ENCODE data around the gene HMGXB4. TPM values are rescaled to one million over a fixed set of nuclear protein-coding genes. Genes with fewer than 3 reads are reported as not detected.

Gene HMGXB4
- total RNA-seq, 1 experiment from 2014 or later, result 11.0 TPM

DNA sequence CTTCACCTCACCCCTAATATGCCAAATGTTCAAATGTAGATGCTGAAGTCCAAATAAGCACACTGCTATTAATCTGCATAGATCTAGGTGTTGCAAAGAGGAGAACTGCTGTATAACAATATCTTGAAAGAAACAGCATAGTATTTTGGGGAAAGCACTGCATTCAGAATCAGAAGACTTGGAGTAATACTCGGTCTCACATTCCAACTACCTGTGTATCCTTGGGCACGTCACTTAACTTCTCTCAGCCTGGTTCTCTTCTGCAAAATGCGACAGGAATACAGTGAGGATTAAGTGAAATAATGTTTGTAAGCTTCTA lies 332 bp upstream of the HMGXB4 start:
- no peak for DNase-seq (ENCODE audit: low read depth)

DNA sequence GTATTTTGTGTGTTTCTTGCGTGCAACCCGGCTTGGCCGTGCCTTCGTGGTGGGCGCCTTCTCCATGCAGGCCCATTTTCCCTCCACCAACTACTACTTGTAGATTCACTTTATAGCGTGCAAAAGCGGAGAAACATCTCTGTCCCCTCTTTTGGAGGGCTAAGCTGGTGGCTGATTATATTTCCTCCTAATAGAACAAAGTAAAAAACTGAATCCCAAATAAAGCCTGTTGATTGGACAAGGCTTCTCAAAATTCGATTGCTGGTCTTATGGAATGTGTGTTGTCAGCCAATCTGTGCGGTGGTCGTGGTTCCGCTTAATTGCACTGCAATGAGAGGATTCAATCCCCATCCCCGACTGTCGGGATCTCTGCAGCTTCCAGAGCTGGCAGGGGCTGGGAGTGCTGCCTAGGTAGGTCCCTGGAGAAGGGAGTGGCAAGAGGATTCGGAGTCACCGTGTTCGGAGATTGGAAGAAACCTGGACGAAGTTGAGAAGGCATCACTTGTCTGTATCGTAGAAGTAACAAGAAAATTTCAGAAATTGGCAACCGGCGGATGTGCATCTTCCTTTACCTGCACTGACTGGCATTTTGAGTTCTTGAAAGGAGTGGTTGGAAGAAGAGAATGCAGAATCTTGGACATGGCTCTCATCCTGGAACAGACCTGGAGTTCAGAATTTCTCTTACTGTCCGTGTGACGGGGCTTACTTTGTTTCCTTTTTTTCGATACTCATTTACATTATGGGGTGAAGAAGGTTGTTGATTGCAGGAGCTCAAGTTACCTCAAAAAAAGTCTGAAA lies 1.1 kb downstream of the HMGXB4 start:
- peak; percentile 14 for DNase-seq (ENCODE audit: low read depth)

DNA sequence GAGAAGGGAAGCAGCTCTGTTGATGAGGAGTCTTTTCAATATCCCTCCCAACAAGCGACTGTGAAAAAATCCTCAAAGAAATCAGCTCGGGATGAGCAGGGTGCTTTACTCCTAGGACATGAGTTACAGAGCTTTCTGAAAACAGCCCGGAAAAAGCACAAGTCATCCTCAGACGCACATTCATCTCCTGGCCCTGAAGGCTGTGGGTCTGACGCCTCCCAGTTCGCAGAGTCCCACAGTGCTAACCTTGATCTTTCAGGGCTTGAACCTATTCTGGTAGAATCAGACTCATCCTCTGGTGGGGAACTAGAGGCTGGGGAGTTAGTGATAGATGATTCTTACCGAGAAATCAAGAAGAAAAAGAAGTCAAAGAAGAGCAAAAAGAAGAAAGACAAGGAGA lies 7.7 kb downstream of the HMGXB4 start:
- no peak for DNase-seq (ENCODE audit: low read depth)

DNA sequence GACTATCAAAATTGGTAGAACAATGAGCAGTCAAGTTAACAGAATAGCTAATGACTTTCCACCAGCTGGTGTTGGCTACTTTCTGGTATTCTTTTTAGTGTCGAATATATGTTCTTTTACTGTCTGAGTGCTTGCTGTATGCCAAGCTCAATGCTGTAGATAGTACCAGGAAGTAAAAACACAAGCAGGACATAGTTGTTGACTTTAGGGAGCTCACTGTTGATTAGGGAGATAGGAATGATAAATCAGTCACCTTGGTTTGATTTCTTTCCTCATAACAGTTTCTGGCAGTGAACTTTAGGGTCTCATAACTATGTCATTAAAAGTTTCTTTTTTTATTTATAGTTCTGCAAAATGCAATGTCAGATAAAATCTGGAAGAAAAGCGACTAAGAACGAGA lies 9.0 kb downstream of the HMGXB4 start:
- no peak for DNase-seq (ENCODE audit: low read depth)

DNA sequence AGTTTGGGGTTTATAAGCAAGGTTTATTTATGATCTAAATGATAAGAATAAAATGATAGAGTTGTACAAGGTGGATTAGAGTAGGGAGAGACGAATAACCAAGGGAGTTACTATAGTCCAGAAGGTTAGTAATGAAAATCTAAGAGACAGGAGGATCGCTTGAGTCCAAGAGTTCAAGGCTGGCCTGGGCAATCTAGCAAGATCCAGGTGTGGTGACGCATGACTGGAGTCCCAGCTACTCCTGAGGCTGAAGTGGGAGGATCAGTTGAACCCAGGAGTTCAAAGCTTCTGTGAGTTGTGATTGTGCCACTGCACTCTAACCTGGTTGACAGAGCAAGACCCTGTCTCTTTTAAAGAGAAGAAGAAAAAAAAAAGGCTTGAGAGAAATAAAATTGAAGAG lies 12.3 kb downstream of the HMGXB4 start:
- no peak for DNase-seq (ENCODE audit: low read depth)

DNA sequence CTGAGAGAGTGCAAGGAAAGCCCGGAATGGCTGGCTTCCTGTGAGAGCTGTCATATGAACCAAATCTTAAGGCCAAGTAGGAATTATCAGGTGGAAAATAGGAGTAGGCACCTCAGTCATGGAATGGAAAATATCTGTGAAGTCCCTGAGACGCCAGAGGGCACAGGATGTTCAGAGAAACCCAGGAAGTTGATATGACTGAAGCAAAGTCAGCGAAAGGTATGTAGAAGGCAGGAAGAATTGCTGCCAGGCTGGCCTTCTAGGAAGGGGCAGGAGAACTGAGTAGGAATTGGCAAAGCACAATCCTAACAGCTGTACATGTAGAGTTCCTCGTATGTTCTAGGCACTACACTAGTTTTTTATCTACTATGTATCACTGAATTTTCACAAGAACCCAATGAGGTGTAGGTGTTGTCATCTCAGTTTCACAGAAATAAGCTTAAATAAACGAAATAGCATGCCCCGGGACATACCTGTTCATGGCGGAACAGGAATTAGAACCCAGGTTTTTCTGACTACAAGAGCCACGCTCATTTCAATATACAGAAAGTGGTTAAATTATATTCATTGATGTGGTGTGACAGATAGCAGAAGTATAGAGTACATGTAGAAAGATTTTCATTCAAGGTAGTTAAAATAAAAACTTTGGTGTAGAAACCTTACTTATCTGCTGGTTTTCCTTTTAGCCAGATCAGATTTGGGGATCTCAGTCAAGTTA lies 17.0 kb downstream of the HMGXB4 start:
- DNase-seq (ENCODE audit: low read depth), result no peak

DNA sequence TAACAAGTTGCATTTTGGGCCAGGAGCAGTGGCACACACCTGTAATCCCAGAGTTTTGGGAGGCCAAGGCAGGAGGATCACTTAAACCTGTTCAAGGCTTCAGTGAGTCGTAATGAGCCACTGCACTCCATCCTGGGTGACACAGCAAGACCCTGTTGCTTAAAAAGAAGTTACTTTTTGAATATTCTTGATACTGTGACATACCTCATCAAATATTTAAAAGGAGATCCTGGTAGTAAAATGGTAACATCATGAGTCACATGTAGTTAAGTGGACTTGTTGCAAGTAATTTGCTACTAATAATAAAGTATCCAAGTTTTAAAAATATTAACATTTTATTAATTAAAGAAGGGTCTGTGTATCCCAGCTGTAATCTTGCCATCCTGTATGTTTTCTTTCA lies 18.3 kb downstream of the HMGXB4 start:
- DNase-seq (ENCODE audit: low read depth), result no peak

DNA sequence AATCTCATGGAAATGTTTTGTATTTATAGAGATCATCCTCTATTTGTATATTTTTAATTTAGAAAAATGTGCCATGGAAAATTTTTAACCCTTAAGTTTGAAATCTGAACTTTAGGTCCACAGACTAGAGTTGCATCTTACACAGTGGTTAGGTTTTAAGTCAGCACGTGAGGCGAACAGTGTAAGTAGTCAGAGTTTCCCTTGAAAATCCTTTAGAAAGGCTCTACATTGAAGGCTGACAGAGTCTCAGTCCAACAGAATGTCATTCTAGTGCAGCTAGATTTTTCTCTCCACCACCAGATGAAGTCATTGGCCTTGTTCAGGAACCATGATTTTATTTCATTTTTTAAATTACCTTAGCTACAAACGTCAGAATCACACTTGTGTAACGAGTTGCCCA lies 18.7 kb downstream of the HMGXB4 start:
- DNase-seq (ENCODE audit: low read depth), result no peak

DNA sequence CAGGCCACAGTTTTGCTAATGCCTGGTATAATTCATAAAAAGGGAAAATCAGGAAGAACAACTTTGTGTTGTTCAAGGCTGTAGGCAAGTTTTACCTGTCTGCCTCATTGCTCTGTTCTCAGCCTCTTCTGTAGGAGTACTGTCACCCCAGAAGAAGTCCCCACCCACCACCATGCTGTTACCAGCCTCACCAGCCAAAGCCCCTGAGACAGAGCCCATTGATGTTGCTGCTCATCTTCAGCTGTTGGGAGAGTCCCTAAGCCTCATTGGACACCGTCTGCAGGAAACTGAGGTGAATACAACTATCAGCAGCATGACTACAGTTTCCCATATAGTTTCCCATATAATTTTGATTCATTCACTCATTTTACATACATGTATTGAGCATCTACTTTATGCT lies 30.8 kb downstream of the HMGXB4 start:
- DNase-seq (ENCODE audit: low read depth), result no peak

DNA sequence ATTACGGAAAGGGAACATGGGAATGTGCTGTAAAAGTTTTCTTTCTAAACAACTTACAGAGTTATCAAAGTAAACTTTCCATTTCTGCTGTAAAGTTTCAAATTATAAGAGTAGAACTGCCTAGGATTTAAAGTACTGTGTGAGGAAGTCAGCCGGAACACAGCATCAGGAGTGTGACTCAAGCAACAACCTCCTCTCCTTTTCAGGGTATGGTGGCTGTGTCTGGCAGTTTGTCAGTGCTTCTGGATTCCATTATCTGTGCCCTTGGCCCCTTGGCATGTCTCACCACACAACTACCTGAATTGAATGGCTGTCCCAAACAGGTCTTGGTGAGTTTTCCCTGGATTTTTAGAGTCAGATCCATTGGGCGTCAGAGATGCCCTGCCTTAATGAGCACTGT lies 35.5 kb downstream of the HMGXB4 start:
- no peak for DNase-seq (ENCODE audit: low read depth)

DNA sequence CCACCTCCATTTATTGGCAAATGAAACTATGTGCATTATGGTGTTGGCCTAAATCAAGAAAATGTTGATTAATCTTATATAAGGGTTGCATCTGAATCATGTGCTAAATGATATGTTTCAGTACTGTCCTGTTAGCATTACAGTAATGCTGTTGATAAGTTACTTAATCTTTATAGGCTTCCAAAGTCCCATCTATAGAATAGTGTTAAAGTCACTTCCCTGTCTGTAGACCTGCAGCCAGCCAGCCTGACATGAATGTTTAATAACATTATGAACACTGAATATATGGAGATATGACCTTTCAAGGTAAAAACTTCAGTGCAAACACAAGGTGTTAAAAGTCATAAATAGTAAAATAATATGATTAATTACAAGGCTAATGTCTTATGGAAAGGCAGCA lies 38.8 kb downstream of the HMGXB4 start:
- no peak for DNase-seq (ENCODE audit: low read depth)

DNA sequence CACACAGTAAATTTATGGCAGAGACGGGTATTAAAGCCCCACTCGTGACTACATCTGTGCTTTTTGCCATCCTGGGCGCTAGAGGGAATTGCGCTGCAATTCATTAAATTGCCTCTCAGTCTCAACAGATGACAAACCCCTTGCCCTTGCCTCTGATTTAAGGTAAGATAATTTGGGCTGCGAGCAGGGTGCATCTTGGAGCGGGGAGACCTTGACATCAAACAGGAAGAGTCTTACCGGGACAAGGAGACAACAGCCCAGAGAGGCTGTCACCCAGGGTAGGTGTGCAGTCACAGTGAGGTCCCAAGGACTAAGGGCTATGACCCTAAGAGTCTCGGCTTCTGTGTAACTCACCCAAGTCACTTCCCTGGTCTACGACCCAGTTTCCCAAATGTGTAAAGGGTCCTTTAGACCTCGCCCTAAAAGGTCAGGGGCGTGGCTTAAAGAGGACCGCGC lies 42.0 kb downstream of the HMGXB4 start:
- DNase-seq (ENCODE audit: low read depth), result no peak

DNA sequence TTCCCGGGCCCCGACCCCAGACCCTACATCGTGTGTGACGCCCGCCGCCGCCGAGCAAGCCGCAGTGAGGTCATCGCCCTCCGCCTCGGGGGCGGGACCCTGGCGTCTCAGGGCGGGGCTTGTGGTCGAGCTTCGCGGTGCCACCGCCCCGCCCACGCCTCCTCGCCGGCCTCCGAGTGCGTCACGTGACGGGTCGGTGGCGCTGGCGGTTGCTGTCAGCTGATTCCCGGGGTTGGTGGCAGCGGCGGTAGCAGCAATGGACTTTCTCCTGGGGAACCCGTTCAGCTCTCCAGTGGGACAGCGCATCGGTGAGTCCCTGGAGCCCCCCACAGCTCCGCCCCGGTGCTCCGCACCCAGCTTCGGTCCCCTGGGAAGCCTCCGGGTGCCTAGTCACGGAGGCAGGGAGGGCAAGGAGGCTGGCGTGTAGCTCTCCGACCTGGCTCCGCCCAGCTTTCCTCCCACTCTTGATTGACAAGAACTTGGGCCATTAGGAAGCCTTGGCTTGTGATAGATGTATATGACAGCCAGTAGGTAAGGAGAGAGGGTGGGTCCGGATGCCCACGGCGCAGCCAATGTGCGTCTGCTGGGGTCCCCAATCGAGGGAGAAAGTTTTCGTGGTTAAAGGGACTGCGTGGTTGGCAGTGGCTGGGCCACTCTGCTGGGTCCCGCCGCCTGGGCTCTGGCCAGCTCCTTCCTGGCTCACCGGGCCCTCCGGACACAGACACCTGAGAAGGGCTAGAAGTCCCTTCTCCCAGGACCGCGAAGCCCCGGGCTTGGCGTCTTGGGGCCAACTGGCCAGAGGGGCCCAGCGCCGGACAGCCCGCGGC lies 42.6 kb downstream of the HMGXB4 start, which contains the start of gene TOM1:
Gene TOM1, plus strand, starts transcription at position 222 of the 827 bp plus-strand sequence. Its CDS starts 35 bp downstream, at position 257.
- DNase-seq (ENCODE audit: low read depth), result peak; percentile 96

DNA sequence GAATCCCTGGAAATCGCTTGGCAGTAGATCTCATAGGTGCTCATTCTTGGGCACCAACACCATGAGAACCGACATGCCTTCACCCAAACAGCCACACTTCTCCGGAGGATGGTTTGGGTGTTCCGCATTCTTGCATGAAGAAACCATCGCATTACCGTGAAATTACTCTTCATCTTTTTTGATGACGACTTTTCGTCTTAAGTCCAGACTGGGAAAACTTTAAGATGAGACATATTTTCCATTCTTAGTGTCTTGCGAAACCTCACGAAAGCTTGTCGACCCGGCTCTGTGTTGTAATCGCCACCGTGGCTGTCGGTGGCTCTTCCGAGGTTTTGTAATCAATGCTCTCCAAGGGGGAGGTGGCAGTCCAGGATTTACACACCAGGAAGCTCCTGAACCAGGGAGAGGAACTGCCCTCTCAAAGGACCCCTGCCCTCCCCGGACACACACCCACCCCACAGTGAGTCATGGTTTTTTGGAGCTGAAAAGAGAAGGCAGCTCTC lies 44.1 kb downstream of the HMGXB4 start:
- DNase-seq (ENCODE audit: low read depth), result peak; percentile 46

DNA sequence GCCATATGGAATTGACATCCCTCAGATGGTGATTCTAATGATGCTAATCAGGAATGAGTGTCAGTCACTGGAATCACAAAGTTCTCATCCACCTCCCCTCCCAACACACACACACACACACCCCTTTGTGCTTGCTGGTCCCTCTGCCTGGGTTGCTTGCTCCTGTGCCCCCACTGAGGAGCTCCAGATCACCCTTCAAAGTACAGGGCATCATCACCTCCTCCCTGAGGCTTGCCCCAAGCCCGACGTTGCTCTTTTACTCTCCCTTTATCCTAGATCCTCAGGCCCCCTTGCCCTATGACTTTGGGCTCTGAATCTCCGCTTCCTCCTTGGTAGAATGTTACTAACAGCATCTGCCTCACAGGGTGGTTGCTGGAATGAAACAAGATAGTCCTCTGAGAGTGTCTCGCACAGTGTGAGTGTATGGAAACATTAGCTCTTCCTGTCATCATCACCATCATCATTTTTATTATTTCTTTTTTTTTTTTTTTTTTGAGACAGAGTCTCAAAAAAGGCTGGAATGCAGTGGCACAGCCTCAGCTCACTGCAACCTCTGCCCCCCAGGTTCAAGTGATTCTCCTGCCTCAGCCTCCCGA lies 45.8 kb downstream of the HMGXB4 start:
- DNase-seq (ENCODE audit: low read depth), result no peak

DNA sequence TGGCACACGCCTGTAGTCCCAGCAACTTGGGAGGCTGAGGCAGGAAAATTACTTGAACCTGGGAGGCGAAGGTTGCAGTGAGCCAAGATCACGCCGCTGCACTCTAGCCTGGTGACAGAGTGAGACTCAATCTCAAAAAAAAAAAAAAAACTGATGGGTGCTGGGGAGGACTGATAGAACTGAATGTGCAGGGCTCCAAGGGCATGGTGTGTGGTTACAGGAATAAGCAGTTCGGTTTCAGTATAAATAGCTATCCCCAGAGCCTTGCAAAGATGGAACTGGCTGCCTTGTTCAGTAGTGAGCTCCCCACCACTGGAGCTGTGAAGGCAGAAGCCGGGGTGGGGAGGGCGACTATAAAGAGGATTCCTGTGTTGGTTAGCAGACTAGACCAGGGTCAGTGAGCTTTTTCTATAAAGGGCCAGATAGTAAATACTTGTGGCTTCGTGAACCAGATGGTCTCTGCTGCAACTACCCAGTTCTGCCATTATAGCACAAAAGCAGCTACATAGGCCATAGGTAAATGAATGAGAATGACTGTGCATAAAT lies 48.3 kb downstream of the HMGXB4 start:
- DNase-seq (ENCODE audit: low read depth), result no peak

DNA sequence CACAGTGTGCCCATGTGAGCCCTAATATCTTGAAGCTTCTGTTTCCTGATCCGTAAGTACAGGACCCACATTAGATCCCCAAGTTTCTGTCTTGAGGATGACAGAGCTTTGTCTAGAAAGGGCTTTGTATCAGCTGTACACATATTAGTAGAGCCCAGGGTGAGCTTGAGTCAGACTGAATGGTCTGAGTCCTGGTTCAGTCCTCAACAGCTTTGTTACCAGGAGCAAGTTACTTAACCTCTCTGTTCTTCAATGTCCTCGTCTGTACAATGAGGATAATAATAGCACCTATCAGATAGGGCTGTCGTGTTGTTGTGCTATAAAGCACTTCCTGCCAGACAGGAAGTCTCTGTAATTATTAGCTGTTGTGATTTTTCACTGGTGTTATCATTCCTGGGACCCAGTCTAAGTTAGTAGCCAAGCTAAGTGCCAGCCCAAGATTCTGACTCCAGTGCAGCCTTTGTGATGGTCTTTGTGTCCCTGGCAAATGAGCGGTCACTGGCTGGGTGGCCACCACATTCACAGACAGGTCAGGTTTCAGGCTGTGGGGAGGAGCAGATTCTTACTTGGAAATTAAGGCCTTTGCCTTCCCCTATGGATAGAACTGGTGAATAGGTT lies 49.2 kb downstream of the HMGXB4 start:
- DNase-seq (ENCODE audit: low read depth), result no peak

DNA sequence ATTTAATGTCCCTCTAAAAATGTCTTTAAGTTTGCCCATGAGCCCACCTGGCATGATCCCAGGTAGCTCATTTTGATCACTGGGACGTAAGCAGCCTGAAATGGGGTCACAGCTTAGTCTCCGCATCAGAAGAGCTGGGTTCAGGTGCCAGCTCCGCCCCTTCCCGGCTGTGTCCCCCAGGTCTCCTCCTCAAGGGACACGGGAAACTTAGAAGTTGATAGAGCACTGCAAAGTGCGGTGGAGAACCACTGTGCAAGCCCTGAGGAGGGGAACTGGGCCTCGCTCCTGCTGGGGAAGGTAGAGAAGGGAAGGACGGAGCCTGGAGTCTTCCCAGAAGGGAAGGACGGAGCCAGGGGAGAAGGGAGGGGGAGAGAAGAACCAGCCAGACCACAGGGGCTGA lies 50.1 kb downstream of the HMGXB4 start:
- DNase-seq (ENCODE audit: low read depth), result no peak

DNA sequence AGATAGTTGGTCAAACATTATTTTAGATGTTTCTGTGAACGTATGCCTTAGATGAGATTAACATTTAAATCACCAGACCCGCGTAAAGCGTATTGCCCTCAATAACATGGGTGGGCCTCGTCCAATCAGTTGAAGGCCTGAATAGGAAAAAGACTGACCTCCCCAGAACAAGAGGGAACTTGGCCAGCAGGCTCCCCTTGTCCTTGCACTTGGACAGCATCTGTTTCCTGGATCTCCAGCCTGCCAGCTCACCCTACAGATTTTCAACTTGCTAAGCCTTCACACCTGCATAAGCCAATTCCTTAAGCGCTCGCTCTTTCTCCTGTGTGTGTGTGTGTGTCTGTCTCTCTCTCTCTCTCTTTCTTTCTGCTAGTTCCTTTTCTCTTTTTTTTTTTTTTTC lies 50.6 kb downstream of the HMGXB4 start:
- no peak for DNase-seq (ENCODE audit: low read depth)

DNA sequence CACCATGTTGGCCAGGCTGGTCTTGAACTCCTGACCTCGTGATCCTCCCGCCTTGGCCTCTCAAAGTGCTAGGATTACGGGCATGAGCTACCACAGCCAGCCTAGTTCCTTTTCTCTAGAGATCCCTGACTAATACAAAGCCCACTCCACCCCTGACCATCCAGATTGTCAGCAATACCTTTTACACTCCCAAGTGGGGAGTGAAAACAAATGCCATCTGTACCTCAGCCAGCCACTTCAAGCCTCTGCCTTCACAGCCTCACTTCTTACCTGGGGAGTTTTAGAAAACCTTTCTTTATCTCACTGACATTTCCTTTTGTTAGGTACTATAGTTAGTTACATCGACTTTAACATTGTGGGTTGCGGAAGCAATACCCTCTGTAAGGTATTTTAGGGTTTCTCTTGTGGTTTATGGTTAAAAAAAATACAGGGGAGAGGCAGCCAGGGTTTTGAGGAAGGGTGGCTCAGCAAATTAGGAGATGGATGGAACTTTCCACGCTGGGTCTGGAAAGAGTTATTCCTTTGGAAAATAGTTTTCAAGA lies 51.3 kb downstream of the HMGXB4 start:
- no peak for DNase-seq (ENCODE audit: low read depth)

Measured in Daoy (cell line).